T47D (cell line): ENCODE measurements around the gene CCDC73.
"Not testable (repeated sequence)": the region's sequence is repeated elsewhere in the genome, so short reads cannot be mapped to it uniquely, and the experiment has no call there.

Experiments
- DNase-seq, 2 experiments: peaks; one replicate each; pipeline versions ENCODE4 v3.0.0 to v3.0.0-alpha.2; 2011 to 2012; ENCODE audit warnings: low read depth in 1 of 2, low spot score in 1 of 2
- JUND ChIP-seq: IDR thresholded peaks from 2 replicates; pipeline ENCODE4 v1.6.1; 2012; ENCODE audit warnings: low read depth
- in situ Hi-C: cut with HindIII; loops from 2 replicates; pipeline ENCODE4 v1.10.0; 2016; ENCODE audit warnings: low sequenced_read_pairs, low pct_unique_long_range_greater_than_20kb

Gene CCDC73

DNA sequence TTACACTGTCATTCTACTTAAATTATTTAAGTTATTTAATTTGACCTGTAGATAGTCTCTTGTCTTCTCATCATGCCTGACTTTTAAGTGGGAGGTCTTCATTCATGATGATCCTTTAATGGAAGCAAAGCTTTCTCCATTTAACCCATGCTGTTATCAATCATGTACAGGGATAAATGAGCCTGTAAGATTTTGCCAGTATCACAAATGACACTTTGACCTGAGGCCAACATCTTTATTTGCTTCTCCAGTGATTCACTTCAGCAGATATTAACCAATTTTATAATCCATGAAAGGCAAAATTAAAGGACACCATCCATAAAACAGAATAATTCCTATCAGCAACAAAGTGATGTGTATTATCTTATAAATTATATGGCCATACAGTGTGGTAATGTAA lies 7.7 kb downstream of the CCDC73 start:
- in situ Hi-C loops: no loop called here
- DNase-seq: no peak
- no peak for TF ChIP-seq JUND

- in situ Hi-C loops: no loop called here
- TF ChIP-seq JUND: no peak
- no peak for DNase-seq
These were observed 9.2 kb downstream of the CCDC73 start for GRCh38 chr11:32785262-32785661.

DNA sequence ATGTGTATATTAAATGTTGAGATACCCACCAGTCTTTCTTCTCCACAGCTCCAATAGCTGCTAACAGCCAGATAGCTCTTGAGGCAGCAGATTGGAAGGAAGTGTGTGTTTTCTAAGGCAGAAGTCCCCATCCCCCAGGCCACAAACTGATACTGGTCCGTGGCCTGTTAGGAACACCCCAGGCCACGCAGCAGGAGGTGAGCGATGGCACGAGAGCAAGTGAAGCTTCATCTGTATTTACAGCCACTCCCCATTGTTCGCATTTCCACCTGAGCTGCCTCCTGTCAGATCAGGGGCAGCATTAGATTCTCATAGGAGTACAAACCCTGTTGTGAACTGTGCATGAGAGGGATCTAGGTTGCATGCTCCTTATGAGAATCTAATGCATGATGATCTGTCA lies 12.7 kb downstream of the CCDC73 start:
- DNase-seq: no peak
- TF ChIP-seq JUND: no peak
- in situ Hi-C loops: no loop called here

DNA sequence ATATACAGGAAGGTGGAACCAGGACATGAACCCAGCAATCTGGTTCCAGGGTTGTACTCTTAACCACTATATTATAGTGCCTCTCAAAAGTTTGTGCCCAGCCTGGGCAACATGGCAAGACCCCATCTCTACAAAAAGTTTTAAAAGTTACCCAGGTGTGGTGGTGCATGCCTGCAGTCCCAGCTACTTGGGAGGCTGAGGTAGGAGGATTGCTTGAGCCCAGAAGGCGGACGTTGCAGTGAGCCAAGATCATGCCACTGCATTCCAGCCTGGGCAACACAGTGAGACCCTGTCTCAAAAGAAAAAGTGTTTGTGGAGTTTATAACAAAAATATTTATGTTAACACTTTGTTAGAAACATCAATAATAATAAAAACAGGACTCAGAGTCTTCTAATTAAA lies 13.6 kb downstream of the CCDC73 start:
- DNase-seq, in situ Hi-C loops: not testable (repeated sequence)

- in situ Hi-C loops: no loop called here
- DNase-seq: no peak
- no peak for TF ChIP-seq JUND
These were observed 15.3 kb downstream of the CCDC73 start for GRCh38 chr11:32779136-32779535.

DNA sequence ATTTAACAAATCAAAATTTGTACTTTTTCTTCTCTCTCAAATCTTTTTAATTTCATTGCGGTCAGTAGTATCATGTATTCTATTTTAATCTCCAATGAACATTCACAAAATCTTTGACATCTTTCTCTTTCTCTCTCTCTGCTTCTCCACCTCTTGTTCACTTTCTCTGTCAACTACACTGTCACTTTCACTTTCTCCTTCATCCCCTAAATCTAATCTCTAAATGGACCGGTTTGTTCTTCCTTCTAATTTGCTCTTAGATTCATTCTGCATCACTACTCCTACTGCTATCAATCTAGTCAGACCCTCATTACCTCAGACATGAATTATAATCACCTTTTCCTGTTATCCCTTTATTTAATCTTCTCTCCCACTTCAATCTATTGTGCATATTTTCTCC lies 18.6 kb downstream of the CCDC73 start:
- no peak for DNase-seq
- TF ChIP-seq JUND: no peak
- in situ Hi-C loops: no loop called here

- in situ Hi-C loops: no loop called here
- DNase-seq: no peak
- TF ChIP-seq JUND: no peak
These were observed 20.4 kb downstream of the CCDC73 start for GRCh38 chr11:32774081-32774480.

GRCh38 chr11:32772731-32773130 lies 21.7 kb downstream of the CCDC73 start:
- no peak for DNase-seq
- no peak for TF ChIP-seq JUND
- in situ Hi-C loops: no loop called here

DNA sequence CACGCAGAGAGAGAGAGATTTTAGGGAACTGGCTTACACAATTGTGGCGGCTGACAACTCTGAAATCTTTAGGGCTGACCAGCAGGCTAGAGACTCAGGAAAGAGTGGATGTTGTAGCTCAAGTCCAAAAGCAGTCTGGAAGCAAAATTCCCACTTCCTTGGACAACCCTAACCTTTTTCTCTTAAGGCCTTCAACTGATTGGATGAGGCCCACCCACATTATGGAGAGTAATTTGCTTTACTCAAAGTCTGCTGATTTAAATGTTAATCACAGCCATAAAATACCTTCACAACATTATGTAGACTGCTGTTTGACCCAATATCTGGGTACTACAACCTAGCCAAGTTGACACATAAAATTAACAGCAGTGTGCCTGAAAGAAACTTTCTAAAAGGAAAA lies 32.7 kb downstream of the CCDC73 start:
- in situ Hi-C loops, DNase-seq: not testable (repeated sequence)

GRCh38 chr11:32758291-32758690 lies 36.2 kb downstream of the CCDC73 start:
- no peak for DNase-seq
- in situ Hi-C loops: no loop called here
- no peak for TF ChIP-seq JUND

GRCh38 chr11:32753181-32753580 lies 41.3 kb downstream of the CCDC73 start:
- DNase-seq, in situ Hi-C loops: not testable (repeated sequence)

DNA sequence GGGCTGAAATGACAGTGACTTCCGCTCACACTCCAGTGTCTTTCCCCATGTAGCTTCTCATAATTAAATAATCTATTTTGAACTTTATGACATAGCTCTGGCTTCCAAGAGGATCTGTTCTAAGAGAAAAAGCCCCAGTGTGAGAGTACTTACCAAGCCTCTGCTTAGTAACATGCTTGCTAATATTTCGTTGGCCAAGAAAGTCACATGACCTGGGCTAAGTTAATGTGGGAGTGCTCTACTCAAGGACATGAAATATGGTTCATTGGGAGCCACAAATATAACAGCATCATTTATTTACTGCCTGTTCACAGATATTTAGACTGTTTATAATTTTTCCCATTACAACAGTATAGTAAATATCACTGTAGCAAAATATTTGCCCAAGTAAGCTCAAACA lies 42.5 kb downstream of the CCDC73 start:
- DNase-seq: no peak
- in situ Hi-C loops: no loop called here
- no peak for TF ChIP-seq JUND

- no peak for DNase-seq
- in situ Hi-C loops: no loop called here
- TF ChIP-seq JUND: no peak
These were observed 43.1 kb downstream of the CCDC73 start for GRCh38 chr11:32751381-32751780.

DNA sequence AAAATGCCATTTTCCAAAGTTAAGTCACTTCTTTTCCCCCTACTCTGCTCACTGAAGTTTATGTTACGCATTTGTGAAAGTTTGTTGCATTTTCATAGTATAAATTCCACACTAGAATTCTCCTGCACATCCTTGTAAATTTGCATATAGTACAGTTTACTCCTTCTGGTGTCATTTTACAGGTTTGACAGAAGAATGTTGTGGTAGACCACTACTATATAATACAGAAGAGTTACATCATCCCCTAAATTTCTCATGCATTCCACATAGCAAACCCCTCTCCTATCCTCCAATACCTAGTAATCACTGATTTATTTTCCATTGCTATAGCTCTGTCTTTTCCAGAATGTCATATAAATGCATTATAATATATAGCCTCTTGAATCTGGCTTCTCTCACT lies 64.5 kb downstream of the CCDC73 start:
- in situ Hi-C loops: no loop called here
- no peak for TF ChIP-seq JUND
- DNase-seq: no peak

DNA sequence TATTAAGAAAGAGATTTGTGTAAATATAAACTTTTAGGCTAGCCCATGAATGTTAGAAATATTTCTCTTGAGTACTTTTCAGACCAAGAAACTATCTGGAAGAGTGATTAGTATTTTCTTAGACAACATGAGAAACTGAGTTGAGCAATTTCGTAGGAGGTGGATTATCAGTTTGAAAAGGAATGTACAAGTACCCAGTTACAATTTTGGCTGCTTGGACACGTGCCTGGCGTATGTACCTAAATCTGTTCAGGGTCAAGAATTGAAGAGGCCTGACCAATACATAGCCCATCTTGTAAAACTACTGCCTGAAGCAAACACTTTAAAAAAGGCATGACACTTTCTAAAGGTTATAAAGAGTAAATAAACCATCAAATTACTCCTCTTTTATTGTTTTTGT lies 71.1 kb downstream of the CCDC73 start:
- no peak for DNase-seq
- in situ Hi-C loops: no loop called here
- no peak for TF ChIP-seq JUND
